ENCODE data around the gene EXOC6.

The EXOC6 gene

DNA sequence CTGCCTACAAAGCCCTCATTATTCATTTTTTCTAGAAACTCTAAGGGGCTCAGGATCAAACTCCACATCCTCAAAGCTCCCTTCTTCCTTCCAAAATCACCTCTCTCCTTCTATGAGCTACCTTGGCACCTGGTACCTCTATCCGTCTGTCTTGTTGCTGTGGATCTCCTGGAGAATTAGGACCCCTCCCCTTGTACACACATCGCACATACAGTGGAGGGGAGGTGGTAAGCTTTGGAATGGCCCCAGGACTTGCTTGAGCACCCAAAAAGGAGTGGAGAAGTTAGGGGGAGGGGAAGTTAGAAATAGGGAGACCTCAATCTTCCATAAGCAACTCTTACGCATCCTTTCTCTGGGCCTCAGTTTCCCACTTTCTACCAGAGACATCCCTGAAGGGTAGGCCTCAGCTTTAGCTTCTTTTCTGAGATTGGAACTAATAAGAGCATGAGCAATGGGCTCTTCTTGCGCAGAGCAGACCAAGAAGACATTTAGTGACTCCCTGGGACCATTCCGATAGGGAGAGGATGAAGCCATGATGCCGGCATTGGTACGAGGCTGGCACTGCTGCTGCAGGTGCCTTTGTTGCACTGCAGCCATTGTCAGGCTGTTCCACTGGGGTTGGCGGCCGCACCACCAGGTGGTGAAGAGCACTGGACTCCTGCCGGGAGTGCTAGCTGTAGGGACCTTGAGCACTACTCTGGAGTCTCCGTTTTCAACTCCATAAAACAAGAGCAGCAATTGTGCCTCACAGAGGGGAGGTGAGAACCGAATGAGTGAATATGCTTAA lies 216.7 kb downstream of the EXOC6 start:
- DNase-seq (ENCODE audit: low spot score), result no peak

DNA sequence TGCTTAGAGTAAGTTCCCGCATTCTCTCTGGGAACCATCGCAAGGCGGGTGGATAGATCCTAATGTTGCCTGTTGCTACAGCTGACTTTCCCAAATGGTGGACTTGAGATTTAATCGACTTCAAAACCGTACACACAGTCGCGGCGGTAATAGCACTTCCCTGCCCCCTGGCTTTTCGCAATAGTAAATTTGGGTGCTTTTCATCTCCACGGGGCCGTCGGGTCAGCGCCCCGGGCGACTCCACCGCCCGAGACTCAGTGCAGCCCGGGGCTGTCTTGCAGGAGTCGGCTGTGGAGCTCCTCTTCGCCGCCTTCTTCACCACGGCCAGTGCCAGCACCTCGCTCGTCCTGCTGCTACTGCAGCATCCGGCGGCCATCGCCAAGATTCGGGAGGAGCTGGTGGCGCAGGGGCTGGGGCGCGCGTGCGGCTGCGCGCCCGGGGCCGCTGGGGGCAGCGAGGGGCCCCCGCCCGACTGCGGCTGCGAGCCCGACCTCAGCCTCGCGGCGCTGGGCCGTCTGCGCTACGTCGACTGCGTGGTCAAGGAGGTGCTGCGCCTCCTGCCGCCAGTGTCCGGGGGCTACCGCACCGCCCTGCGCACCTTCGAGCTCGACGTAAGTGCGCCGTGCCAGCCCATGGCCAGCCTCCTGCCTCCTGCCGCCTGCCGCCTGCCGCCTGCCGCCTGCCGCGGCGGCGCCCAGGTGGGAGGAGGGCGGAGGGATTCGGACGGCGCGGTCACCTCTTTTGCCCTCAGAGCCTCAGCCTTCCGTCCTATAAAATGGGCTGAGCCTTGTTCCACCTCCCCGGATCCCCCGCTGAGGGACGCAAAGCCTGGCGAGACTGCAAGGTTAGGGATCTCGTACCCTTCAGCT lies 217.6 kb downstream of the EXOC6 start:
- DNase-seq (ENCODE audit: low spot score), result no peak

DNA sequence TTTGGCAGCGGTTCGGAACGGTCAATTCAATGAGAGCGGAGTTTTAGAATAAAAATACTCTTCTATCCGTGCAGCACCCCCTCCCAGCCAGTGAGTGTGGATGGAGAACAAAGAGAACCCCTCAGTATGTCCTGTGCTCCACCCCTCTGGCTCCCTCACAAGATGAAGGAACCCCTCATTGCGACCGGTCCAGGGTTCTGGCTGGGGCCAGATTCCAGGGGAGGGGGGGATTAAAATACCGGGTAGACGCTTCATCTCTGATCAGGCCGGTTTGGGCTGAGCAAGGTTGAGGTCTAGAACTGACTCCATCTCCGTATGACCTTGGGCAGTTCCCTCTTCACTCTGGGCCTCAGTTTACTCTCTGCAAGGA lies 218.2 kb downstream of the EXOC6 start:
- no peak for DNase-seq (ENCODE audit: low spot score)

DNA sequence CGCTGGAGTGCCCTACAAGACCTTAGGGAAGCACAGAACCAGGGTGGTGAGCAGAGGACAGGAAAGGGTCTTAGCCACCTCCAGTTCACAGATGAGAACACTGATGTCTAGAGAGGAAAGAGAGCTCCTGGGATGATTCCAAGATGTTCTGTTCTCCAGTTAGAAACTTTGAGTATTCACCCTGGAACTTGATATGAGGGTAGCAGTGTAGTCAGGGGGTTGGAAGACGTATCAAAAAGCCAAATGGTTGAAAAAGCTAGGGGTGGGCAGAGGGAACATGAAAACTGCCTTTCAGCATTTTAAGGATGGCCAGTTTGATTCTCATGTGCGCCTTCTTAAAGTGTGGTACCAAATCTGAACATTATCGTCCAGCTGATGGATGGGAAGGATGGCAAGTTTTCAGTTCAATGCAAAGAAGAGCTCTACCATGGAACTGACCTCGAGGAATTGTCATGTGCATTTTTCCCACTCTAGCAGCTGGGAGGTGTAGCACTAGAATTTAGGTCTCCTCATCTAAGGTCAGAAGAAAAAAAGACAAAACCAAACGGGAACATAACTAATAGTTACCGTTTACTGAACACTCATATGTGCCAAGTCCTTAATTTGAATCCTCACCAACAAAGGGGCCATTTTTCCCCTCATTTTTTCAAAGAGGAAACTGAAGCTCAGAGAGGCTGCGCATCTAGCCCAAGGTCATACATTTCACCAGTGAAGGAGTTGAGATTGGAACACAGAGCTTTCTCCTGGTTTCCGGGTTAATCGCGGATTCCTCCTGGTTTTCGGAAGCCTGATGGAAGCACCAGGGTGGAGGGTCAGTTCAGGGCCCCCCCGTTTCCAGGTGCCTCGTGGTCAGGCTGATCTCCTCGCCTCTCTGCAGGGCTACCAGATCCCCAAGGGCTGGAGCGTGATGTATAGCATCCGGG lies 219.4 kb downstream of the EXOC6 start:
- DNase-seq (ENCODE audit: low spot score), result no peak

DNA sequence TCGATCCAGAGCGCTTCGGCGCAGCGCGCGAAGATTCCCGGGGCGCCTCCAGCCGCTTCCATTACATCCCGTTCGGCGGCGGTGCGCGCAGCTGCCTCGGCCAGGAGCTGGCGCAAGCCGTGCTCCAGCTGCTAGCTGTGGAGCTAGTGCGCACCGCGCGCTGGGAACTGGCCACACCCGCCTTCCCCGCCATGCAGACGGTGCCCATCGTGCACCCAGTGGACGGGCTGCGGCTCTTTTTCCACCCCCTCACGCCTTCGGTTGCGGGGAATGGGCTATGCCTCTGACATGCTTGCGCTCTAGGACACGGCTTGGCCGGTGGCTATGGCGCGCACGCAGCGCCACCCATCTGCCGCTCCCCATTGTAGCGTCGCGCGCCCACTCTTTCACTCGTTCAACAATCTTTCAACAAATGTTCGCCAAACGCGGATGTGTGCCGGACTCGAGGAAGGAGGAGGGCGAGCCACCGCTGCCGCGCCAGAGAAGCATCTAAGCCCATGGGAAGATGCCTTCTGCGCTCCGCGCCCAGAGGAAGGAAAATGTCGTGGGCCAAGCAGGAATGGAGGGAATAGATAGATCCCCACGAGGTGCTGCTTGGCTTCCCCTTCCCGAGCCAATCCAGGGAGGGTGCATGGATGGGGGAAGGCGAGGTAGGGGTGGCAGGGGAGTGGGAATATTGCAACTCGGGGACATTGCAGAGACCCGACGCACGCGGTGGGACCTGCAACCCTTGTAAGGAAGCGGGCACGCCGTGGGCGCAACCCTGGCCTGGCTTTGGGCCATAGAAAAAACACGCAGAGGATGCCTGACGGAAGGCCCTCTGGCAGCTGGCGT lies 220.3 kb downstream of the EXOC6 start:
- no peak for DNase-seq (ENCODE audit: low spot score)

DNA sequence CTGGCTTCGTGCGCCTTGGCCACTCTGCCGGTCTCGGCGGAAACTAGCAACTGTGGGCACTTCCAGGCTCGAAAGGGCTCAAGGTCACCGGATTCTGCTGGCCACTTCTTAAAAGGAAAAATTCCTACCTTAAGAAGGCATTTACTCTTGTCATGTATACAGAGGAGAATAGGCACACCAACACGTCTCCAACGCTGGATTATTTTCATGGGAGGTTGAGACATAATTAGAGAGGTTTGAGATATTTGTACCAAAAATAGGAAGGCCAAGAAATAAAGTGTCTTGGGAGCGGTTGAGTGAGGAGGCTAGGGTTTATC lies 220.9 kb downstream of the EXOC6 start:
- DNase-seq (ENCODE audit: low spot score), result no peak

DNA sequence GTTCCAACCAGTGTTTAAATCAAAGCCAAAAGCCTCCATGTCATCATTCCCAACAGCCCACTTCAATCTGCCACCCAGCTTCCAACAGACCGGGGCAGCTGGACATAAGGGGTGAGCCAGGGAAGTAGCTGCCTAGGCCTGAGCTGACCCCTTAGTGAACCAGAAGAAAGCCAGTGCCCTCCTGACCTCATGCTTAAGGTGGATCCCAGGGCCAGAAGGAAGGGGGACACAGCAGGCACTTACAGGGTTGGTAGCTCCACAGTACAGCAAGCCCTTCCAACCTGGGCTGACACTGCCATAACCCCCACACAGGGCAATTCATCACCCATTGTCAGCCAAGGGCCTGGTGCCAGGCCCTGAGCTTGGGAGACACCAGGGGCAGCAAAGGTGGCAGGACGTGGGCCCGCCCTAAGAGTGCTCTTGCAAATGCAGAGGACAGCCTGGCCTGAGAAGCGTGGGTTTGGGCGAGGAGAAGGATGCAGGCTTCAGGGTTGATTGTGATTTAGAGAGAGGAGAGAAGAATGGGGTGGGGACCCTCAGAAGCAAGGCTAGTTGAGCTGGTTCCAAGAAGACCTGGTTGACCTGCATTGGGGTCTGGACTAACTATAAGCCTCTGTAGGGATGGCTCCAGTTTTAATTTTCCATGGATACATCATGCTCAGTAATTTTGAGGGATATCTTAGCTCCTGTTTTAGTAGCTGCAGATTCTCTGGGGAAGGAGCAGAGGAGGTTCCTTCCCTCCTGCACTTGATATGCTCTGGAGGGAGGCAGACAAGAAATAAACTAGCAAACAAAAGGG lies 222.3 kb downstream of the EXOC6 start:
- no peak for DNase-seq (ENCODE audit: low spot score)

DNA sequence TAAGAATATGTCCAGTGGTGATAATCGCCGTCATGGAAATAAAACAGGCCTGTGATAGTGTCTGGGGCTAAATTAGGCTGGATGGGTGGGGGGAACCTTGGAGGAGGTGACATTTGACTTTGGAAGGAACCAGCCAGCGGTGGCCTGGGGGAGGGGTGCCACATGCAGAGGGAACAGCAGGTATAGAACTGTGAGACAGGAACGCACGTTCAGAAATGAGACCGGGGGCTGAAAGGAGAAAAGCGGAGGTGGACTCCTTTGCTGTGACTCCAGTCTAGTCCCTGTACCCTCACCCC lies 222.8 kb downstream of the EXOC6 start:
- DNase-seq (ENCODE audit: low spot score), result no peak

DNA sequence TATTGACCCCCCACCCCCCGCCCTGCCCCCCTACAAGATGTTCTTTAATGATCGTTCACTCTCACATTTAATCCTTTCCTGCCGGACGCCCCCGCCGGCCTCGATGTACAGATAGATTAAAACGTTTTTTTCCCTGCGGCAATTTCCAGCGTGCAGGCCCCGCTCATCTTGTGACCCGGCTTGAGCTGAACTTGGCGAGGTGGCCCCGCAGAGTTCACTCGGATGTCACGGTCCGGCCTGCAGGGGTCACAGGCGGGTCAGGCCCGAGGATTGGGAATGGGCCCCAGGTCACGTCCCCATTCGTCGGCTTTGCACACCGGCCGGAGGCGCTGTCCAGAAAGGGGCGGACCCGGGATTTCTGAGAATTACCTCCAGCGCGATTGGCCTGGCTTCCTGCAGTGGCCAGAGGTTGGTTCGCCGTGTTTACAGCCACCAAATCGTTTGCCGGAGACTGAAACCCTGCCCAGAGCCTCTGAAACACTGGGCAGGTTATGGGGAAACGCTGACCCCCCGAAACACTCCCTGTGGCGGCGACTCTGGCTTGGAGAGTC lies 223.4 kb downstream of the EXOC6 start:
- DNase-seq (ENCODE audit: low spot score), result no peak

DNA sequence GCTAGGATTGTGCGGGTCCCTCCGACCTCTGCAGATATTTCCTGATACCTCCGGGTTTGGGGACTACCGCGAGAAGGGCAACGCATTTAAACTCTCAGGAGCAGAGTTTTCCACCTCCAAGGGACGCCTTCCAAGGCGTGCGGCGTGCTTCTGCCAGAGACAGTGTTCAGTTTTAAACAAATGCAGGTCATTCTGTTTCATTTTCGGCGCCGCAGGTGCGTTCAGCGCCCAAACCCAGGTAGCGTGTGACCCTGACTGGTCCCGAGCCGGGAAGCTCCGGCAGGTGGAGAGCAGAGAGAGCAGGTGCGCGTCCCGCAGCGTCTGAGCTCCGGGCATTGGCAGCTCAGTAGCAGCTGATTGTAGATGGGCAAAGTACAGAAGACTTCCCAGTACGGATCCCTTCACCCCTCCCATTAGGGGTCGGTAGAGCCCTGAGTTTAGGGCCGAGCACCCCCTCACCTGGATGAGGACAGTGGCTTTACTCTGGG lies 223.9 kb downstream of the EXOC6 start:
- DNase-seq (ENCODE audit: low spot score), result no peak

DNA sequence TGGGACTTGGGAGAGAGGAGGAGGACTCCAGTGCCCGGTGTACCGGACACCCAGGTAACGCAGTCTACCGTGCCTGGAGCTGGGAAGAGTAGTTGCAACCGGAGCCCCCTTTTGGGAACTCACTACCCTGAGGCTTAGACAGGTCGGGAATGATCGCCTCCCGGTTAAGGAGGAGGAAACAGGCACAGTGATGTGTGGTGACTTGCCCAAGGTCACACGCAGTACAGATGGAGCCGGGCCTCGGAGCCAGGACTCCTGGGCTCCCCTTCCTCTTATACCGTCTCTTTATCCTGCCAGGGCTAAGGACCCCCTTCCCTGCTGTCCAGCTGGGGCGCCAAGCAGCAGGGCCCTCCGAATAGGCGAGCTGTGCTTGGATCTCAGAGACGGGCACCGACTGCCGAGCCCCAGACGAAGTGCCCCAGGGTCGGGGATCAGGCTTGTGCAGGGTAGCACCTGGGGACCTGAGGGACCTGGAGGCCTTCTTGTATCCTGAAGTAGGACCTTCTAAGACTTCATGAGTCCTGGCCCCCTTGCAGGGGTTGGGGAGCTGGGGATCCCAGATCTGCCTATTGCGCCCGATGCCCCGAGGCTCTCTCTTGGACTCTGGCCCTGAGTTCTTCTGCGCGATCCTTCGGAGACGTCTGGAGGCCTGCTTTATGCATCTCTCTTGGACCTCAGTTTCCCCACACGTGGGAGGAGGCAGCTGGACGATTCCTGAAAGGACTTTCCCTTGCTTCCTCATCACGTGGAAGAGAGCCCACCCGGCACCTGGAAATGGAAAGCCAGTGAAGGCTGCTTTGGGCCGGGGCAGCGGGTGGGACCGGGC lies 224.6 kb downstream of the EXOC6 start:
- no peak for DNase-seq (ENCODE audit: low spot score)

DNA sequence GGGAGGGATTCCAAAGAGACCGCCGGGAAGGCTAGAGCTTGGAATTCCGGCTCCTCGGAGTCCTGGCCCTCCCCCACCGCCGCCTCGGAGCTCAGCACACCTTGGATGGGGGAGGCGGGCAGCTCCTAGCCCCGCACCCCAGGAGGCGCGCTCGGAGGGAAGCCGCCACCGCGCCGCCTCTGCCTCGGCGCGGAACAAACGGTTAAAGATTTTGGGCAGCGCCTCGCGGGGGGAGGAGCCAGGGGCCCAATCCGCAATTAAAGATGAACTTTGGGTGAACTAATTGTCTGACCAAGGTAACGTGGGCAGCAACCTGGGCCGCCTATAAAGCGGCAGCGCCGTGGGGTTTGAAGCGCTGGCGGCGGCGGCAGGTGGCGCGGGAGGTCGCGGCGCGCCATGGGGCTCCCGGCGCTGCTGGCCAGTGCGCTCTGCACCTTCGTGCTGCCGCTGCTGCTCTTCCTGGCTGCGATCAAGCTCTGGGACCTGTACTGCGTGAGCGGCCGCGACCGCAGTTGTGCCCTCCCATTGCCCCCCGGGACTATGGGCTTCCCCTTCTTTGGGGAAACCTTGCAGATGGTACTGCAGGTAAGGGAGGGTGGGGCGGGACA lies 225.3 kb downstream of the EXOC6 start, which contains the start of gene CYP26A1:
TSS of gene CYP26A1 (plus strand) at position 355 of the 608 bp plus-strand sequence. CDS start at position 397, 42 bp downstream.
- no peak for DNase-seq (ENCODE audit: low spot score)

DNA sequence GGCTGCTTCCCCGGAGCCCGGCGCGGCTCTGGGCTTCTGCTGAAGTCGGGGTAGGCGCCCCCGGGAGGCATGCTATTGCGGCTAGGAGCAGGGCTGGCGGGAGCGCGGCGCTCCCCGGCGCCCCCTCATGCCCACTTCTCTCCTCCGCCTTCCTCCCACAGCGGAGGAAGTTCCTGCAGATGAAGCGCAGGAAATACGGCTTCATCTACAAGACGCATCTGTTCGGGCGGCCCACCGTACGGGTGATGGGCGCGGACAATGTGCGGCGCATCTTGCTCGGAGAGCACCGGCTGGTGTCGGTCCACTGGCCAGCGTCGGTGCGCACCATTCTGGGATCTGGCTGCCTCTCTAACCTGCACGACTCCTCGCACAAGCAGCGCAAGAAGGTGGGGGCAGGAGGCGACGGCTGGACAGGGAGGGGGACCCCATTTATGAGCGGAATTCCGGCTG lies 225.9 kb downstream of the EXOC6 start:
- DNase-seq (ENCODE audit: low spot score), result no peak

DNA sequence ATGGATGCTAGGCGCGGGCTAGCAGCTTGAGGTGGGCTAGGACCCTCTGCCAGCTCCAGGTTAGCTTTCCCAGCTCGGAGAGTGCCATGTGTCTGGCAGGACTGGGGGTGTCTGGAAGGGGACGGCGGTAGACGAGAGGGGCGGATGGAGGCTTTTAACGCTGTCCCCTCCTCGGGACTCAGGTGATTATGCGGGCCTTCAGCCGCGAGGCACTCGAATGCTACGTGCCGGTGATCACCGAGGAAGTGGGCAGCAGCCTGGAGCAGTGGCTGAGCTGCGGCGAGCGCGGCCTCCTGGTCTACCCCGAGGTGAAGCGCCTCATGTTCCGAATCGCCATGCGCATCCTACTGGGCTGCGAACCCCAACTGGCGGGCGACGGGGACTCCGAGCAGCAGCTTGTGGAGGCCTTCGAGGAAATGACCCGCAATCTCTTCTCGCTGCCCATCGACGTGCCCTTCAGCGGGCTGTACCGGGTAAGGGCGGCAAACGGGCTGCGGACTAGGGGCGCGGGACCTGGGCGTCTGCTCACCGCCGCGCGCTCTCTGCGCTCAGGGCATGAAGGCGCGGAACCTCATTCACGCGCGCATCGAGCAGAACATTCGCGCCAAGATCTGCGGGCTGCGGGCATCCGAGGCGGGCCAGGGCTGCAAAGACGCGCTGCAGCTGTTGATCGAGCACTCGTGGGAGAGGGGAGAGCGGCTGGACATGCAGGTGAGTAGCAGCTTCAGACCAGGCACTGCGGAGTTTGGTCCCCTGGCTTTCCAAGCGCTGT lies 226.5 kb downstream of the EXOC6 start:
- no peak for DNase-seq (ENCODE audit: low spot score)

DNA sequence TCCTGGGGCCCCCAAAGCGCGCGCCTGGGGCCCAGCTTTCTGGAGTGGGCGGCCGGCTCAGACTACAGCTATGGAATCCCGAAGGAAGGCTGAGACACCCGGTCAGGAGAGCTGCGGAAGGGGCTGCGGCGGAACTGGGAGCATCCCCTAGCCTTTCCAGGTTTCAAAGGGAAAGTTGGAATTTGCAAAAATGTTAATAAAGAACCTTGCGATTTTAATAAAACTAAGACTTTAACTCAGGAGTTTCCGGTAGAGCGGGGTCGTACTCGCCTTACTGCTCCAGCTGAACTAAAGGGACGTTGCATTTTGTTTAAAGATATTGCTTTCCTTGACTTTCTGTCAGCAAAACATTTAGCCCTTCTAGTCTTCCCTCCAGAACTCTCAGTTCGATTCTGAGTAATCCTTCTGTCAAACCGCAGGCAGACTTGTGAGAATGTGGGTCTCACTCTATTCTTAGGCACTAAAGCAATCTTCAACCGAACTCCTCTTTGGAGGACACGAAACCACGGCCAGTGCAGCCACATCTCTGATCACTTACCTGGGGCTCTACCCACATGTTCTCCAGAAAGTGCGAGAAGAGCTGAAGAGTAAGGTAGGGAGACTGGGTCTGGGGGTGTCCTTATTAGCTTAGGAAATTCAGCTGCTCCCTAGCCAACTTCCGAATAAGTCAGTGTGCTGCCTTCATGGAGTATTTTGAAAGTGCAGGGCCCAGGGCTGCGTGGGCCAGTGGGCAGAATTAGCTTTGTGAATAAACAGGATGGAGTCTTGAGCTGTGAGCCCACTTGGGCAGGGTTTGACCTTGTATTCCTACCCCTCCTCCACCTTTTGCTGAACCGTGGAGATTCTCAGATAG lies 227.3 kb downstream of the EXOC6 start:
- peak; percentile 57 for DNase-seq (ENCODE audit: low spot score)

DNA sequence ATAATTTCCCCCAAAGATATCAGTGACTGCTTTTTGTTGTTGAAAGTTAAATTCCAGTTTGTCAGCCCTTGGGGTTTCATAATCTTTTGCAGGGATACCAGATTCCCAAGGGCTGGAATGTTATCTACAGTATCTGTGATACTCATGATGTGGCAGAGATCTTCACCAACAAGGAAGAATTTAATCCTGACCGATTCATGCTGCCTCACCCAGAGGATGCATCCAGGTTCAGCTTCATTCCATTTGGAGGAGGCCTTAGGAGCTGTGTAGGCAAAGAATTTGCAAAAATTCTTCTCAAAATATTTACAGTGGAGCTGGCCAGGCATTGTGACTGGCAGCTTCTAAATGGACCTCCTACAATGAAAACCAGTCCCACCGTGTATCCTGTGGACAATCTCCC lies 228.6 kb downstream of the EXOC6 start:
- no peak for DNase-seq (ENCODE audit: low spot score)

DNA sequence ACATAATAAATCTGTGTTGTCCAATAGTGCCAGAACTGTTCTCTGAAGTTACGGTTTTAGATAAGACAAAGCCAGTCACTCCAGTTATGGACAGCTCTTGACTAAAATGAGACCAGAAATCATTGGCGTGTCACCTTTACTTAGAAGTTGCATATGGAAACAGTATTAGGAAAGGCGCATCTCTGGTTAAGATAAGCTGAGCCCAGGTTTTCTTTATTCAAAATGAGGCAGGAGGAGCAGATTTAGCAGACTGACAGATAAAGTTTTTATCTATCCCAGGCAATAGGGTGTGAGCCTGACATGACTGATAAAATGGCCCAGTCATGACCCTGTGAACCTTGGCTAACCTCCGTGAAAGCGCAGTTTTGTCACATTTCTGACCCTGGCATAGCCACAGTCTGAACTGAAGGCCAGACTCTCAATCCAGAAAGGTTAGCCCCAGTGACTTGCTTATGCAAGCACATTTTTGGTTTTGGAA lies 229.6 kb downstream of the EXOC6 start:
- no peak for DNase-seq (ENCODE audit: low spot score)

All from activated CD4-positive, alpha-beta T cell treated with anti-CD3 and anti-CD28 coated beads, Interleukin-2, Interleukin-4, amounts not matched to agents 100 ng/mL and 50 ng/mL, durations not matched to agents 16 hours and 8 hours (primary cell).